Measurements from ENCODE around the gene SORCS2.
A peak's percentile ranks its signal among the peaks of the same experiment; 100 is the strongest.

The SORCS2 gene

GRCh38 chr4:7761312-7761711 is 569.0 kb downstream of the SORCS2 start:
- no peak for DNase-seq

GRCh38 chr4:7761720-7762119 is 569.4 kb downstream of the SORCS2 start:
- peak; percentile 81 for DNase-seq

GRCh38 chr4:7762376-7763030 is 570.2 kb downstream of the SORCS2 start:
- no peak for DNase-seq

- DNase-seq, result no peak
Measured at GRCh38 chr4:7763106-7763505, 570.8 kb downstream of the SORCS2 start.

- no peak for DNase-seq
Measured at GRCh38 chr4:7763788-7764187, 571.5 kb downstream of the SORCS2 start.

GRCh38 chr4:7764466-7764865 is 572.1 kb downstream of the SORCS2 start:
- DNase-seq, result no peak

- no peak for DNase-seq
Measured at GRCh38 chr4:7765666-7766065, 573.3 kb downstream of the SORCS2 start.

- no peak for DNase-seq
Measured at GRCh38 chr4:7766086-7766485, 573.7 kb downstream of the SORCS2 start.

- DNase-seq, result no peak
Measured at GRCh38 chr4:7766661-7767345, 574.5 kb downstream of the SORCS2 start.

GRCh38 chr4:7767526-7767925 is 575.2 kb downstream of the SORCS2 start:
- no peak for DNase-seq

- no peak for DNase-seq
Measured at GRCh38 chr4:7767966-7768365, 575.6 kb downstream of the SORCS2 start.

- DNase-seq, result no peak
Measured at GRCh38 chr4:7768736-7769135, 576.4 kb downstream of the SORCS2 start.

- no peak for DNase-seq
Measured at GRCh38 chr4:7769396-7770223, 577.3 kb downstream of the SORCS2 start.

GRCh38 chr4:7770224-7771050 is 578.1 kb downstream of the SORCS2 start:
- no peak for DNase-seq

- DNase-seq, result no peak
Measured at GRCh38 chr4:7771056-7771455, 578.7 kb downstream of the SORCS2 start.

- DNase-seq, result no peak
Measured at GRCh38 chr4:7771541-7772507, 579.5 kb downstream of the SORCS2 start.

GRCh38 chr4:7772711-7773385 is 580.5 kb downstream of the SORCS2 start:
- no peak for DNase-seq

GRCh38 chr4:7773401-7774180 is 581.3 kb downstream of the SORCS2 start:
- DNase-seq, result no peak

GRCh38 chr4:7774301-7775294 is 582.3 kb downstream of the SORCS2 start:
- no peak for DNase-seq

Data from retina (tissue), 1 donor.